ENCODE data around the gene TPPP3.
"Not testable (repeated sequence)": the region's sequence is repeated elsewhere in the genome, so short reads cannot be mapped to it uniquely, and the experiment has no call there.

Gene TPPP3

GRCh38 chr16:67425580-67425979 is 32.3 kb upstream of the TPPP3 start:
- DNase-seq: no peak

- peak; percentile 12 to 58 for DNase-seq
Observed at GRCh38 chr16:67425061-67425460, 31.8 kb upstream of the TPPP3 start.

GRCh38 chr16:67424261-67424615 is 30.9 kb upstream of the TPPP3 start:
- DNase-seq: no peak

DNA sequence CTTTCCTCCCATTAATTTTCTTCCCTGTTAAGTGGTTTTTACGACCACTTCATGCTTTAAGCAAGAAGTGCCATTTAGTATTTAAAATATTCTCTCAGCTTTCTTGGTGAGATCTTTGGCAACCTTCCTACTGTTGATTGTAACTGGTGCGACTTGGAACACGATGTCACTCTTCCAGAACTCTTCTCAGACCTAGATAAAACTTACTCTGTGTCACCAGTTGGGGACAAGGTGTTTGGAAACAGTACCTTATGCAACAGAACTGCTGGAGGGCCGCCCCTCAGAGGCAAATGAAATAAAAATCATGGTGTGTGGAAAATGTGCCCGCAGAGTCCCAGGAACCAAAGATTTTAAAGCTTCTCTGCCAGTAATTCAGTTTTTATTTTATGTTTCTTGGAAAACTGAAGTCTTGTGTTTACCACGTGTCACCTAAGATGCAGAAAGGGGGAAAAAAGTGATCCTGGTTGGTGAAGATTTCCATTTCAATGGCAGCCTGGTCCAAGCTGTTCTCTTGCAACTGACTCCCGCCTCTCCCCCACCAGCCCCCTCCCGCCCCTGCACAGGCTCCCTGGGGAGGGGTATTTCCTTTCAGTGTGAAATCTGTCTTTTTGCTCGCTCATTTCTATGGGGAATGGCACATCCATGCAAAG is 30.4 kb upstream of the TPPP3 start:
- no peak for DNase-seq

- DNase-seq: no peak
Observed at GRCh38 chr16:67423015-67423414, 29.7 kb upstream of the TPPP3 start.

DNA sequence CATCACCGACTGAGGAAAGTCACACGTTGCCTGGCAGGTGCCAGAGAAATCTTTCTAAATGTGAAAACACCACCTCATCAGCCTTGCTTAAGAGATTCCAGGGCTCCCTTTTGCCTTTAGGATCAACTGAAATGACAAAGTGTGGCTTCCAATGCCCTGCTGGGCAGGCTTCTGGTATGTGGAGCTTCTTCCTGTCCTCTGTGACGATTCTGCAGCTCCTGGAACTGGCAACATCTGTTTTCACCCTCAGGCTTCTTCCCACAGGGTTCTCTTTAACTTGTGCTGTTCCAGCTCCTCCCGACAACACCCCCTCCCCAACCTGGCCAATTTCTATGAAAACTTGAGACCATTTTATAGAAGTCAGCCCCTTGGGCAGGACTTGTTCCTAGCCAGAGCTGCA is 27.7 kb upstream of the TPPP3 start:
- no peak for DNase-seq

DNA sequence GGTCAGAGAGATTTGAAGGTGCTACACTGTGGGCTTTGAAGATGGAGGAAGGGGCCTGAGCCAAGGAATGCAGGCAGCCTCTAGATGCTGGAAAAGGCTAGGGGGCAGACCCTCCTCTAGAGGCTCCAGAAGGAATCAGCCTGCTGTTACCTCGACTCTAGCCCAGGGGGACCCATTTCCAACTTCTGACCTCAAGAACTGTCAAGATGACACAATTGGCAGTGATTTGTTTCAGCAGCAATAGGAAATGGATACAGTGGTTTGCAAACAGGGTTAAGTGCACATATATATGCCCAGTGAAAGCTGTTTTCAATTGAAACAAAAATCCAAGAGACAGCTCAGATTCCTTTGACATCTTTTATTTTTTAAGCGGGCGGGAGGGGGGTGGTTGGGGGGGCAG is 26.6 kb upstream of the TPPP3 start:
- DNase-seq: no peak

DNA sequence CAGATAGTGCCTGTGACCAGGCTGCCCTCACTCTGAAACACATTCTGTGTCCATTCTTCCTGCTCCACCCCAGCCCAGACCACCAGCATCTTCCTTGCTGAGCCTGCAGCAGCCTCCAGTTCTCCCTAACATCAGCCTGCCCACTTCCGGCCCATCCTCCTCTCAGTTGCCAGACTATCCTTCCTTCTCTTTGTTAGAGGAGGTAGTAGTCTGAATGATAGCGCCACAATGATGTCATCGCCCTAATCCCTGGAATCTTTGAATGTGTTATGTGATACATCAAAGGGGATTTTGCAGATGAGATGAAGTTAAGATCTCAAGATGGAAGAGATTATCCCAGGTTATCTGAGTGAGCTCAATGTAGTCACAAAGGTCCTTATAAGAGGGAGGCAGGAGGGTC is 26.2 kb upstream of the TPPP3 start:
- DNase-seq: no peak

DNA sequence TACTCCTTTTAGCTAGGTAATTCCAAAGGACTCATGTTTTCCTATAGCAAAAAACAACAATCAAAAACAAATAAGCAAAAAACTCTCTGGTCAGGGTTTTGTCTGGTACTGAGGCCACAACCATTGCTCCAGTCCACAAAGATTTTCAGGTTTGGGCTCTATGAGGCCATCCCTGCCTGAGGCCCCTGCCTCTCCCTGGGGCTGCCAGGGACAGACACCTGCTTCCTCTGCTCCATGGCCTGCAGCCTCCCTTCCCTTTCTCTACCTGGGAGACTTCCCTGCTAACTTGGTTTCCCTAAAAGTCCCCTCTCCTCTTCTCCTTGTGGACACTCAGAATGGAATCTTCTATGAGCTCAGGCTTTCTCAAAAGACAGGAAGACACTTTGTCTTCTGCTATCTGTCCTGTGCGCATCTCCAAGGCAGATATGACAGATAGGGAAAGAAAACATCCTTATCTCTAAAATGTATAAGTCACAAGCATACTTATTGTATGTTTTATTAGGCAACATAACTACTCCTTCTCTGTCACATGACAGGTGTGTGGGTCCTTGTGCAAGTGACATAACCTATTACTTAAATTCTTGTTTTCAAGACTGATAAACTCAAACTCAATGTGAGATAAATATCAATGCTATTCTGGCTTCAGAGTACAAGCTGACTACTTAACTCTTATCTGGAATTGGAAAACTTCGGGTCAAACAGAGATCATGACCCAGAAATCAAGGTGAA is 24.2 kb upstream of the TPPP3 start:
- DNase-seq: no peak

- DNase-seq: peak in 1 of 2 experiments; percentile 51
Observed at GRCh38 chr16:67415872-67416793, 22.8 kb upstream of the TPPP3 start, which contains the start of gene ZDHHC1. Gene ZDHHC1 (minus strand): TSS chr16:67416477. CDS start chr16:67407775, 8,702 bp downstream.

DNA sequence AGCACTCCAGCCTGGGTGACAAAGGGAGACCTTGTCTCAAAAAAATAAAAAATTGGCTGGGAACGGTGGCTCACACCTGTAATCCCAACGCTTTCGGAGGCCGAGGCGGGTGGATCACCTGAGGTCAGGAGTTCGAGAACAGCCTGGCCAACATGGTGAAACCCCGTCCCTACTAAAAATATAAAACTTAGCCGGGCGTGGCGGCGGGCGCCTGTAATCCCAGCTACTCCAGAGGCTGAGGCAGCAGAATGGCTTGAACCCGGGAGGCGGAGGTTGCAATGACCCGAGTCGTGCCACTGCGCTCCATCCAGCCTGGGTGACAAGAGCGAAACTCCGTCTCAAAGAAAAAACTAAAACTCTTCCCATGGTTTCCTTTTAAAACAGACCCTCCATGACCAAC is 22.1 kb upstream of the TPPP3 start:
- DNase-seq: not testable (repeated sequence)

DNA sequence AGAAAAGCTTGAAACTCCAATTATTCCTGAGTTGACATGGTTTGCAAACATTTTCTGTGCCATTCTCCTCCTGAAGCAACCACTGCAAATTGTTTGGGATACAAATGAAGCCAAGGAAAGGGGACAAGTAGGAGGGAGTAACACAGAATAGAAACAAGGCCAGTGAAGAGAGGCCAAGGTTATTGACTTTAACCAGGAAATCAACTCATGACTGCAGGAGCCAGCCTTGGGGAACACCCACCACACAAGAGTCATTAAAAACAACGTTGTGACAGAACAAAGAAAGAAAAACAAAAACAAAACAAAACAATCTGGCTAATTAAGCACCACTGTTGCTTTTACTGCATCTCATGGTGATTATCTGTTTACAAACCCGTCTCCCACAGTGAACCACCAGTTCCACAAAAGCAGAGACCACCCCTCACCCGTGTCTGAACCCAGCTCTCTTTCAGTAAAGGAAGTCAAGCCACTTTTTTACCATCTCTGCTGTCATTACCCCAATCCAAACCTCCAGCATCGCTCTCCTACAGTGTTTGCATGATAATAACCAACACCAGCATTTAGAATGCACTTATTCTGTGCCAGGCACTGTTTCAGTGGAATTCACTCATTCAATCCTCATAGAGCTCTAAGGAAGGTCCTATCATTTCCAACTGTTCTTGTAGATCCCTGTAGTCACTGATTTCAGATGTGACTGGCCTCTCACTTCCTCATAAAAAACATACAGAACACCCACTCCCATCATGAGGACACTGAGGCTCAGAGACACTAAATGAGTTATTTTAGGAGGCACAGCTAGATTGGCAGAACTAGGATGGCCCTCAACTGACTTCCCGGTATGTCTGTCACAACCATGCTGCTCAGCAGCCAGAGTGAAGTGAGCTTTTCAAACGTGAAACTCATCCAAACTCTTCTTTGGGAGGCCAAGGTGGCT is 20.9 kb upstream of the TPPP3 start:
- no peak for DNase-seq

DNA sequence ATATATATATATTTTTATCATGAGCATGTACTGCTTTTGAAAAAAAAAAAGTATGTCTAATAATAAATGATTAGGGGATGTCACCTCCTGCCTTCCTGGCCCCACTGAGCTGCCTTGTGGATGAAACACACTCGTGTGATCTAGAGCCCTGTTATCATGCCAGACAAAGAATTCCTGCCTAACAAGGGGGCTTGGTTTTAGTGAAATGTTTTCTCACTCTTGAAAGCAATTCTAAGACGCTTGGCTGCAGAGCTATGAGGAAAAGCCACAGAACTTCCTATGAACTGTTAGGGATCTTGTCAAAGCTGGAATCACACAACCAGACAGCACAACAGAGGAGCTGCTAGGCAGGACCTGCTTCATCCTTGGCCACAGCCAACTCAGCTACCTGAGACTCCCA is 19.0 kb upstream of the TPPP3 start:
- DNase-seq: no peak

- DNase-seq: no peak
Observed at GRCh38 chr16:67411339-67411738, 18.0 kb upstream of the TPPP3 start.

DNA sequence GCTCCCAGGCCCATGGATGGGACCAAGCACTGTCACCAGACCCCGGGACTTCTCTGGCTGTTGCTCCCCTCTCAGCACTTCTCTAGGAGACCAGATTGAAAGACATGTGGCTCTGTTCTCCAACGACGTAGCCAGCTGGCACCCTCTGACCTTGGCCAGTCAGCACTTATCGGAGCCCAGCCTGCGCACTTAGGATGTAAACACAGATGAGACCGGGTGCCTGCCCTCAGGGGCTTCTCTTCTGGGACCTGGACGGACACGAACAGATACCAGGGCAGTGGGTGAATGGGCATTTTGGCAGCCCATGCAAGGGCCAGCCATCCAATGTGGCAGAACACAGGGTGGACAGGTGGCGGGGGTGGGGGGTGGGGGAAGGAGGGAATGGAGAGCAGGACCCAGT is 16.3 kb upstream of the TPPP3 start:
- DNase-seq: no peak

DNA sequence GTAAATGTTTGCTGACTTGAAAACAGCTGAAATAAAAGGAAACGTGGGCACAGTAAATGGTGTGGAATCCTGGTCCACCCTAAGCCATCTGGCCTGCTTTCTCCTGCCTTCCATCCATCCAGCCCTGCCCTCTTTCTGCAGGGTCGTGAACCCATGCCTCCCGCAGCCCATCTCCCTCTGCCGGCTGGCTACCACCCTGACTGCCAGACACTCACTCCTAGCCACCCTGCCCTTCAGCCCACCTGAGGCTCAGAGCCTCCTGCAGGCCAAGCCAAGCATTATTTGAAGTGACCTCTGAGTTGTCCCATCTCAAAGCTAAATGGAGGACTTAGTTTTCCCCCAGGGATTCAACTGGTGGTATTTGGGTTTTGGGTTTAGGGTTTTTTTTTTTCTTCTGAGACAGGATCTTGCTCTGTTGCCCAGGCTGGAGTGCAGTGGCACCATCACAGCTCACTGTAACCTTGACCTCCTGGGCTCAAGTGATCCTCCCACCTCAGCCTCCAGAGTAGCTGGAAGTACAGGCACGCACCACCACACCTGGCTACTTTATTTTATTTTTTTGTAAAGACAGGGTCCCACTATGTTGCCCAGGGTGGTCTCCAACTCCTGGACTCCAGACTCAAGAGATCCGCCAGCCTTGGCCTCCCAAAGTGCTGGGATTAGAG is 14.6 kb upstream of the TPPP3 start:
- no peak for DNase-seq

GRCh38 chr16:67407176-67407787 is 14.0 kb upstream of the TPPP3 start:
- no peak for DNase-seq

DNA sequence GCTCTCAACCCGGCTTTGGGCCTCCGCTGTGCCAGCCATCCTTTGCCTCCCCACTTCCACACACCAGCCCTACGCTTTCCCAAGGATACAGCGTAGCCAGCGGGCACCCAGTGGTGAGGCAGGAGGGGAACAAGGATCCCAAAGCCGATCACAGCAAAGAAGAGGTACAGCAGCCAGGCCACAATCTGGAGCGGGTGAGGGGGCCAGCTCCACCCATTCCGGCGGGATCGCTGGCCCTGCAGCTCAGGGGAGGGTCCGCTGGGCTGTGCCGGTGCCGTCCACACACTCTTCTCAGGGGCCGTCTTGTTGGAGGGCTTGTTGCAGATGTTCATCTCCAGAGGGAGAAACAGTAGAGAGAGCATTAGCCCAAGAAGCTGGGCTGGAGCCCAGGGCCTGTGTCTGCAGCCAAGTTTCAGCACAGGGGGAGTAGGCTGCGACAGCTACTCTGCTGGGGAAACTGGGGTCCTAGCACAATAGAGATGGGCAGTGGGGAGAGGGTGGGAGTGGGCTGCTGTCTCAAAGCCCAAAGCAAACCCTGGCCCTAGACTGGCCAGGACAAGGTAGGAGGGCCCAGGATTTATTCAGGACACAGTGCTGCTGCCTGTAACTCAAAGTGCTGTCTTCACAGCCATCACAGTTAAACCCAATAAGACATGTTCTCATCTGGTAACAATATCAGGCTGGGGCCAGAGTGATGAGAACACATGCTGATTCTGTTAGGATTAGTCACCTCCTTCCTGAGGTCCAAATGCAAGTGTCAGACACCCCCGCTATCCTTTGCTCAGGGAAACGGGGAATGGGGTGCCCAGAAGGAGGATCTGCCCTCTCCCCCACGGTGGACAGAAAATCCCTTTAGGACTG is 13.0 kb upstream of the TPPP3 start:
- no peak for DNase-seq

- DNase-seq: no peak
Observed at GRCh38 chr16:67405336-67405735, 12.0 kb upstream of the TPPP3 start.

DNA sequence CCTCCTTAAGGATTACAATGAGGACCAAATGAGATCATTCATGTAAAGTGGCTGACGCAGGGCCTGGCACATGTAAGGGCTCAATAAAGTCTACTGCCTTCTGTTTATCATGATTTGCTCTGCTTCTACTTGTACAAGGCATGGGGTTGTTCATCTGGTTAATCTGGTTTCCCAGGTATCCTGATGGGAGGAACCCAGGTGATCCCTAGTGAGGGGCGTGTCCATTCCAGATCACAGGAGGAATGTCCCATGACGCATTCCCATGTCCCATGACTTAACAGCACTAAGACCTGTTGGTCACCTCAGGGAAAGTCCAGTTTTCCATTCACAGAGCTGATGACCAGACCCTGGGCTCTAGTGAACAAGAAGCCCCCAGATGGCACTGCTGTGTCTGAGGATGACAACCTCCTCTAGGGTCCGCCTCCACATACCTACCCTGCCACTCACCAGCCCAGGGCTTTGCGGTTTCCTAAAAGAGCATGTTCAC is 11.5 kb upstream of the TPPP3 start:
- DNase-seq: peak; percentile 21 to 33
